ENCODE results near the gene MS4A6E.
"Not testable (repeated sequence)": the region's sequence is repeated elsewhere in the genome, so short reads cannot be mapped to it uniquely, and the experiment has no call there.

The MS4A6E gene

GRCh38 chr11:60326955-60327354, at the start of gene MS4A6E:
TSS of gene MS4A6E (plus strand) at chr11:60327255. CDS start at chr11:60334896, 7,641 bp downstream.
- no peak for DNase-seq

- peak; percentile 41 for DNase-seq
Observed at GRCh38 chr11:60280412-60280811, 46.6 kb upstream of the MS4A6E start, which contains the start of gene MS4A4A. TSS of gene MS4A4A (plus strand) at chr11:60280666. CDS start at chr11:60280676, 10 bp downstream.

- no peak for DNase-seq
Observed at GRCh38 chr11:60281485-60281884, 45.6 kb upstream of the MS4A6E start.

GRCh38 chr11:60282286-60282685, 44.8 kb upstream of the MS4A6E start:
- no peak for DNase-seq

- DNase-seq, result not testable (repeated sequence)
Observed at GRCh38 chr11:60285411-60286126, 41.5 kb upstream of the MS4A6E start.

GRCh38 chr11:60288531-60288930, 38.5 kb upstream of the MS4A6E start:
- DNase-seq, result no peak

GRCh38 chr11:60292145-60292544, 34.9 kb upstream of the MS4A6E start:
- no peak for DNase-seq

- DNase-seq, result no peak
Observed at GRCh38 chr11:60301178-60301577, 25.9 kb upstream of the MS4A6E start.

GRCh38 chr11:60301884-60302283, 25.2 kb upstream of the MS4A6E start:
- DNase-seq, result not testable (repeated sequence)

GRCh38 chr11:60303661-60304060, 23.4 kb upstream of the MS4A6E start:
- no peak for DNase-seq

GRCh38 chr11:60305906-60306619, 21.0 kb upstream of the MS4A6E start:
- DNase-seq, result no peak

GRCh38 chr11:60307507-60308195, 19.4 kb upstream of the MS4A6E start:
- DNase-seq, result no peak

GRCh38 chr11:60310407-60310998, 16.6 kb upstream of the MS4A6E start:
- DNase-seq, result peak; percentile 11

- DNase-seq, result no peak
Observed at GRCh38 chr11:60314635-60315321, 12.3 kb upstream of the MS4A6E start.

- no peak for DNase-seq
Observed at GRCh38 chr11:60315871-60316270, 11.2 kb upstream of the MS4A6E start.

- DNase-seq, result no peak
Observed at GRCh38 chr11:60316317-60316716, 10.7 kb upstream of the MS4A6E start.

GRCh38 chr11:60318726-60319125, 8.3 kb upstream of the MS4A6E start:
- DNase-seq, result no peak

GRCh38 chr11:60321051-60321450, 6.0 kb upstream of the MS4A6E start:
- no peak for DNase-seq

GRCh38 chr11:60328460-60328859, 1.4 kb downstream of the MS4A6E start:
- DNase-seq, result no peak

- no peak for DNase-seq
Observed at GRCh38 chr11:60332846-60333245, 5.8 kb downstream of the MS4A6E start.

GRCh38 chr11:60334005-60334620, 7.1 kb downstream of the MS4A6E start:
- peak; percentile 49 for DNase-seq

GRCh38 chr11:60336767-60337391, 9.8 kb downstream of the MS4A6E start:
- no peak for DNase-seq

Data from CD4-positive, alpha-beta T cell treated with Interferon gamma for 1 hour (primary cell).